HG03571 (cell line): Measurements from ENCODE around the gene OR1M1.
"Not testable (repeated sequence)": the region's sequence is repeated elsewhere in the genome, so short reads cannot be mapped to it uniquely, and the experiment has no call there.

ENCODE experiments used
- ATAC-seq: cut with Tn5 transposase; IDR thresholded peaks from one replicate; pipeline ENCODE4 v1.9.1; 2021; ENCODE audit not compliant: unreplicated experiment

Gene OR1M1

DNA sequence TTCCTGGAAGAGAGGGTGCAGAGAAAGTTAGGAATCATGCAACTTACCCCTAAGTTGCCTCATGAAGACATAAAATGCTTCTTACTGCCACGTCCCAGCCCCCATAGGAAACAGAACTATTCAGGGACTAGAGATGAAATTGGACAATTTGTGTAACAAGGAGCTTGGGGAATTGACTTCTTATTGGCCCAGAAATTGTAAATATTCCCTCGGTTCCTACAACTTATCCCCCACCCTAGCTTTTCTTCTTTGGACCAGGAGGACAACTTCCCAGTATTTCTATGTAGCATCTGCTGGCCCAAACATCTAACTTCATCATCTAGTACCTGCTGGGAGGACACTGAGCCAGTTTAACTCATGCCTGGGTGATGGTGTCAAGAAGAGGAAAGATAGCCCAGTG lies at the start of gene OR1M1:
TSS of gene OR1M1 (plus strand) at position 301 of the 400 bp plus-strand sequence. CDS start 6,184 bp downstream, outside the sequence.
- no peak for ATAC-seq

DNA sequence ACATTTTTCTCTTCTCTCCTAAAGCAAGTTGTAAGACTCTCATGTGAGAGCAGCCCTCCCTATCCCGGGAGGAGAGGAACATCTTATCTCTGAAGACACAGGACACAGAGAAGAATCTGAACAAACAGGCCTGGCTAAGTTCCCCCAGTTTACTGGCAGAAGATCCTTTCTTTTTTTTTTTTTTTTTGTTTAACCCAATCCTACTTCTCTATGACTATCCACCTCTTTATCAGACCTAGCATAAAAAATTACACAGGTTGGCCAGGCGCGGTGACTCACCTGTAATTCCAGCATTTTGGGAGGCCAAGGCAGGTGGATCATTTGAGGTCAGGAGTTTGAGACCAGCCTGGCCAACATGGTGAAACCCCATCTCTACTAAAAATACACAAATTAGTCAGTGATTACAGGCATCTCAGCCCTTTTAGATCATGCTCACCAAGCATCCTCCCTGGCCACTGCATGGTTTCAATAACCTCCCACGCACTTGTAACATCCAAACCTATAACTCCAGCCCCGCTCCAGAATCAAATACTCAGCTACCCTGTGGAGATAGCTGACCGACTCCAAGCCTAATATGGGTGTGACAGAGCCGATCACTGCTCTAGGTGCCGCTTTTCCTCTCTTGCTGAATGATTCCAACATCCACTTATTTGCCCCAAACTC lies 49.3 kb upstream of the OR1M1 start:
- ATAC-seq: no peak

DNA sequence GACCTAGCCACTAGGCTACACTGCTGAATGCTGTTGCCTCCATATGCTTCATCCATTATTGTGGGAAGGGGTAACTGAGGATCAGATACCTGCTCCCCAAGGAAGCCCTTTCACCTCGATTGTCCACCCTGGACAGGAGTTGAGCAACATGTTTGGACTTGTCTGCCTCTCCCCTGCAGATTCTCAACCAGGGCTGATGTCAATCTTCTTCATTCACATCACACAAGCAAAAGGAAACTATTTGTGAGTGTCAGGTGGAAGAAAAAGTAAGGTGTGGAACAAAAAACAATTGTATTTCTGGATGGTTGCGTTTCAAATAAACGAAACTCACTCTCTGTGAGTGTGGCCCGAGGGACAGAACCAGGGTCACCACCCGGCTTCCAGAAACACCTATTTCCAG lies 47.1 kb upstream of the OR1M1 start:
- ATAC-seq: no peak

DNA sequence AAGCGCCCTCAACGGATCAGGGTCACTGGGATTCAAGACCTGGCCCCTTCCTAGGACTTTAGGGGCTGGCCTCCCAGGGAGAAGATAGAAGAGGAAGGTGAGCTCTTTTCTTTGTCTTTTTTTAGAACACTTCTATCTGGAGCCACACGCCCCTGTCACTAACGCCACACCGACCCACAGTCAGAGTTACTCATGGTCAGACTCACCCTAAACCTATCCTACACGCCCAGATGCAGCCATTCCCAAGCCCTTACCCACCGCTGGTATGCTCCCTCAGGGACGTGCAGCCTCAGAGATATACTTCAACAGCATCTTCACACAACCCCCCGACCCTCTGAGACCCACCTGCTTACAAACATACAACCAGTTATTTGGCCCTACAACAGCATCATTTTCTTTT lies 46.7 kb upstream of the OR1M1 start:
- ATAC-seq: no peak

GRCh38 chr19:9041023-9041422 lies 45.8 kb upstream of the OR1M1 start:
- ATAC-seq: no peak

- ATAC-seq: no peak
Observed at GRCh38 chr19:9043524-9043923, 43.3 kb upstream of the OR1M1 start.

DNA sequence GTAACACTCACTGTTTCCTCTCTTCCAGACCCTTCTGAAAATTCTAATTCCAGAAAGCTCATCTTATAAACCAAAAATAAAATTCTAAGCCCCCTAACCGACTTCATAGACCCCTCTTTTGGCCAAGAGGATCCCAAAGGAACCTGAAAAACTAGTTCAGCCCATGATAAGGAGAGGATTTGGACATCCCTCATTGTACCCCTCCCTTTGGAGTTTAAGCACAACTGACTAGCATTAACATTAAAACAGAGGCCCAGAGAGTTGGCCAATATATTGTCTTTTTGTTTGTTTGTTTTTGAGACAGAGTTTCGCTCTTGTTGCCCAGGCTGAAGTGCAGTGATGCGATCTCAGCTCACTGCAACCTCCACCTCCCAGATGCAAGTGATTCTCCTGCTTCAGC lies 42.4 kb upstream of the OR1M1 start:
- no peak for ATAC-seq

DNA sequence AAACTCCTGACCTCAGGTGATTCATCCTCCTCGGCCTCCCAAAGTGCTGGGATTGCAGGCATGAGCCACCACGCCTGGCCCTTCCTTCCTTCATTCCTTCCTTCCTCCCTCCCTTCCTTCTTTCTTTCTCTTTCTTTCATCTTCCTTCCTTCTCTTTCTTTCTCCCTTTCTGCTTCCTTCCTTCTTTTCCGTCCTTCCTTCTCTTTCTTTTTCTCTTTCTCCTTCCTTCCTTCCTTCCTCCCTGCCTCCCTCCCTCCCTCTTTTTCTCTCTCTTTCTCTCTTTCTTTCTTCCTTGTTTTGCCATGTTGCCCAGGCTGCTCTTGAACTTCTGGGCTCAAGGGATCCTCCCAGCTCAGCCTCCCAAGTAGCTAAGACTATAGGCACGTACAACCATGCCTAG lies 40.2 kb upstream of the OR1M1 start:
- no peak for ATAC-seq

DNA sequence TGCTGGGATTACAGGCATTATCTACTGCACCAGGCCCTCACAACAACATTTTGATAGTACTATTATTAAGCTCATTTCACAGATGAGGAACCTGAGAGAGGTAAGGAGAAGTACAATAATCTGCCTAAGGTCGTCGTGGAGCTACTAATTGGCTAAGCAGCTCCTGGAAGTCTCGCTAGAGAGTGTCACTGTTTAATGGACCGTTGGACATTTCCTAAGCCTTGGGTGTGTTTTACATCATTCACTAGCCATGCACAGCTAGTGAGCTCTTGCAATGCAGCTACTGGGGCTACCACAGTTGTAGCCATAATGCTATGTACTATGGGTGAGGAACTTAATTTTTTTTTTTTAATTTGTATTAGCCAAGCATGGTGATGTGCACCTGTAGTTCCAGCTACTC lies 34.0 kb upstream of the OR1M1 start:
- no peak for ATAC-seq

DNA sequence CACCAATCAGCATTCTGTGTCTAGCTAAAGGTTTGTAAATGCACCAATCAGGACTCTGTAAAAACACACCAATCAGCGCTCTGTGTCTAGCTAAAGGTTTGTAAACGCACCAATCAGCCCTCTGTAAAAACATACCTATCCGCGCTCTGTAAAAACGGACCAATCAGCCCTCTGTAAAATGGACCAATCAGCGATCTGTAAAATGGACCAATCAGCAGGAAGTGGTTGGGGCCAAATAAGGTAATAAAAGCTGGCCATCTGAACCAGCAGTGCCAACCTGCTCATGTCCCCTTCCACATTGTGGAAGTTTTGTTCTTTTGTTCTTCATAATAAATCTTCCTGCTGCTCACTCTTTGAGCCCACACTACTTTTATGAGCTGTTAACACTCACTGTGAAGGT lies 33.2 kb upstream of the OR1M1 start:
- not testable (repeated sequence) for ATAC-seq

DNA sequence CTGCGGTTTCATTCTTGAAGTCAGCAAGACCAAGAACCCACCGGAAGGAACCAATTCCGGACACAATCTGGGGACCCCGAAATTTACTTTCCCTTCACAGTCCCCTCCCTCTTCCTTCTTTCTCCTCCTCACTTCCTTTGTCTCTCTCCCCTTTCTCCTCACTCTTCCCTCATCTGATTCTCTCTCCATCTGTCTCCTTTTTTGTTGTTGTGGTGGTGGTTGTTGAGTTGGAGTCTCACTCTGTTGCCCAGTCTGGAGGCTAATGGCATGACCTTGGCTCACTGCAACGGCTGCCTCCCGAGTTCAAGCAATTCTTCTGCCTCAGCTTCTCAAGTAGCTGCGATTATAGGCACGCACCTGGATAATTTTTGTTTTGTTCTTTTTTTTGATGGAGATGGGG lies 32.7 kb upstream of the OR1M1 start:
- no peak for ATAC-seq

- ATAC-seq: no peak
Observed at GRCh38 chr19:9054765-9055164, 32.1 kb upstream of the OR1M1 start.

DNA sequence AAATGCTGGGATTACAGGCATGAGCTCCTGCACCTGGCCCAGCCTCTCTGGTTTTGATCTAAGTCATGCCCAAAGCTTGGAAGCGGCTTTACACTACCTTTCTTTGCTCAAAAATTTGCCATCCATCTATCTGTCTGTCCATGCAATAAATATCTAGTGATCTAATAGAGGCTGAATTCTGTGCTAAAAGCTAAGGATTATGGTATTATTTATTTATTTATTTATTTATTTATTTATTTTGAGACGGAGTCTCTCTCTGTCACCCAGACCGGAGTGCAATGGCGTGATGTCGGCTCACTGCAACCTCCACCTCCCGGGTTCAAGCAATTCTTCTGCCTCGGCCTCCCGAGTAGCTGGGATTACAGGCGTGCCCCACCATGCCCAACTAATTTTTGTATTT lies 30.7 kb upstream of the OR1M1 start:
- ATAC-seq: not testable (repeated sequence)

GRCh38 chr19:9057505-9058258 lies 29.2 kb upstream of the OR1M1 start:
- ATAC-seq: no peak

GRCh38 chr19:9058905-9059667 lies 27.8 kb upstream of the OR1M1 start:
- ATAC-seq: no peak

GRCh38 chr19:9060564-9061340 lies 26.1 kb upstream of the OR1M1 start:
- ATAC-seq: no peak

DNA sequence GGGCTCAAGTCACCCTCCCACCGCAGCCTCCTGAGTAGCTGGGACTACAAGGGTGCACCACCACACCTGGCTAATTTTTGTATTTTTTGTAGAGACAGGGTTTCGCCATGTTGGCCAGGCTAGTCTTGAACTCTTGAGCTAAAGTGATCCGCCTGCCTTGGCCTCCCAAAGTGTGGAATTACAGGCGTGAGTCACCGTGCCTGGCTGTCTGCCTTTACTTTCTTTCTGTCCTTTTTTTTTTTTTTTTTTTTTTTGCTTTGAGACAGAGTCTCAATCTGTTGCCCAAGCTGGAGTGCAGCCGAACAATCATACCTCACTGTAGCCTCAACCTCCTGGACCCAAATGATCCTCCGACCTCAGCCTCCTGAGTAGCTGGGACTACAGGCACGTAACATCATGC lies 25.0 kb upstream of the OR1M1 start:
- no peak for ATAC-seq

DNA sequence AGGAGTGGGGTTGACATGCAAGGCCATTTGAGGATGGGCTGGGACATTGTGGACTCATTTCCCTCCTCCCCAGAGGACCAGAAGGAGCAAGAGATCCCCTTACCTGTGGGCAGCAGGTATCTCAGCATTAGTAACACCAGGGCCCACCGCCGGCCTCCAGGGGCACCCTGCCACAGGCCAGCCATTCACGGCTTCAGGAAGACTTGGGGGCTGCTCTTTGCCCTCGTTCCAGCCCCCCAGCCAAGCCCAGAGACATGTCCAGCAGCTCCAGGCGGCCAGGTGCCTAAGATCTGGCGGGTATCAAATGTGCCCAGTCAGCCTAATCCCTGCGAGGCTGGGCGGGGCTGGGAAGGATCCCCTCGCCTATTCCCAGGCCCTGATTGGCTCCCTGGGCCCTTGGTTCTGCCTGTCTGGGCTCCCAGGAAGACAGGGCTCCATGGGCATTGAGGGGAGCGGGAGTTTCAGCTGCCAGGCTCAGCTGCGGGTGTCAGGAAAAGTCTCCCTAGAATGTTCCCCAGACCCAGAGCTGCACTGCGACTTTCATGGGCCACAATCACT lies 21.3 kb upstream of the OR1M1 start:
- no peak for ATAC-seq

- ATAC-seq: no peak
Observed at GRCh38 chr19:9070066-9070465, 16.8 kb upstream of the OR1M1 start.

- not testable (repeated sequence) for ATAC-seq
Observed at GRCh38 chr19:9071720-9072119, 15.1 kb upstream of the OR1M1 start.

DNA sequence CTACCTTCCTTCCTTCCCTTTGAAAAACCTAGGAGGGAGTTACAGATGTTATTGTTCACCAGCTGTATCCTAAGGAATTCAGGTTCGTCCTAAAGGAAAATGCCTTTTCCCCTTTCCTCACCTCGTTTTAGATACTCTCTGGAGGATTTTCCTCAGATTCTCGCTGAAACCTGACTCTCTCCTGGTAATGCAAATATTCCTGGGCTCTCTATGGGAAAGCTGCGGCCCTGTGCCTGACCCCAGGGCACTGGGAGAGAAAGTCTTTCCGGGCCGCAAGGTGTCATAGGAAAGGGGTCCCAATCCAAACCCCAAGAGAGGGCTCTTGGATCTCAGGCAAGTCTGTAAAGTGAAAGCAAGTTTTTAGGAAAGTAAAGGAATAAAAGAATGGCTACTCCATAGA lies 13.1 kb upstream of the OR1M1 start:
- ATAC-seq: no peak
